Gastroesophageal sphincter (tissue), 4 donors: ENCODE results near the gene VSNL1. TPM values are rescaled to one million over a fixed set of nuclear protein-coding genes. Genes with fewer than 3 reads are reported as not detected.
"Not testable (repeated sequence)": the region's sequence is repeated elsewhere in the genome, so short reads cannot be mapped to it uniquely, and the experiment has no call there.

Experiments used
- ATAC-seq: fragments of 150-250 bp; one replicate; pipeline ENCODE4 v1.9.1; 2016; ENCODE audit warnings: mild to moderate bottlenecking, moderate library complexity
- H3K27ac ChIP-seq, 4 donors: fragments of 200-600 bp; sonication (generic) in 3 of 4; 1 replicate in 3 of 4; 2 replicates in 1 of 4; pipeline ENCODE4 v1.5.1; 2016 to 2019
- H3K27me3 ChIP-seq: fragments of 200-600 bp; sonication (generic); one replicate; pipeline ENCODE4 v1.5.1; 2019
- H3K36me3 ChIP-seq, 2 donors: fragments of 200-600 bp; sonication (generic); one replicate each; pipeline ENCODE4 v1.5.1; 2019; ENCODE audit warnings: control low read depth in 1 of 2
- H3K4me1 ChIP-seq, 3 donors: fragments of 200-600 bp; sonication (generic); 1 replicate in 2 of 3; 2 replicates in 1 of 3; pipeline ENCODE4 v1.5.1; 2016 to 2019; ENCODE audit warnings: control low read depth in 2 of 3
- H3K4me3 ChIP-seq, 2 donors: fragments of 200-600 bp; sonication (generic); one replicate each; pipeline ENCODE4 v1.5.1; 2019; ENCODE audit warnings: mild to moderate bottlenecking in 1 of 2, moderate library complexity in 1 of 2
- H3K9me3 ChIP-seq, 3 donors: fragments of 200-600 bp; sonication (generic); one replicate each; pipeline ENCODE4 v1.5.1; 2017 to 2019; ENCODE audit warnings: control low read depth in 2 of 3
- EP300 ChIP-seq: sonication (generic); formaldehyde crosslinking; IDR thresholded peaks from one replicate; pipeline ENCODE4 v1.6.1; 2017; ENCODE audit warnings: antibody characterized with exemption, mild to moderate bottlenecking
- POLR2A ChIP-seq, 2 donors: fragments of 450-650 bp; IDR thresholded peaks; one replicate each; pipeline ENCODE4 v1.6.1; 2017; ENCODE audit warnings: antibody characterized with exemption in 2 of 2, mild to moderate bottlenecking in 2 of 2, moderate library complexity in 1 of 2
- POLR2AphosphoS5 ChIP-seq: sonication (generic); formaldehyde crosslinking; IDR thresholded peaks from one replicate; pipeline ENCODE4 v1.6.1; 2017; ENCODE audit warnings: antibody characterized with exemption
- WGBS, 2 donors: methylation state at CpG; one replicate each; pipeline ENCODE4 v1.1.5; 2018; ENCODE audit warnings: low coverage in 1 of 2; 5-methylcytosine and 5-hydroxymethylcytosine counted together
- total RNA-seq, 4 donors: library from RNA; depleted of rRNA; stranded (reverse); fragments of >200 nt; gene quantifications; one replicate each; pipeline ENCODE4 v1.1.0, GENCODE V29; 2016
- TF ChIP-seq, protein P1 (sequence below), 4 experiments: fragments of 200-600 bp in 2 of 4; fragments of 450-650 bp in 2 of 4; sonication (generic) in 1 of 4; IDR thresholded peaks; one replicate each; pipeline ENCODE4 v1.5.1; 2017 to 2019; ENCODE audit warnings: antibody characterized with exemption in 4 of 4, mild to moderate bottlenecking in 2 of 4, moderate library complexity in 2 of 4

The VSNL1 gene
- total RNA-seq, 4 donors from 2014 or later: 0.40 to 5.2 (median 0.76) TPM

DNA sequence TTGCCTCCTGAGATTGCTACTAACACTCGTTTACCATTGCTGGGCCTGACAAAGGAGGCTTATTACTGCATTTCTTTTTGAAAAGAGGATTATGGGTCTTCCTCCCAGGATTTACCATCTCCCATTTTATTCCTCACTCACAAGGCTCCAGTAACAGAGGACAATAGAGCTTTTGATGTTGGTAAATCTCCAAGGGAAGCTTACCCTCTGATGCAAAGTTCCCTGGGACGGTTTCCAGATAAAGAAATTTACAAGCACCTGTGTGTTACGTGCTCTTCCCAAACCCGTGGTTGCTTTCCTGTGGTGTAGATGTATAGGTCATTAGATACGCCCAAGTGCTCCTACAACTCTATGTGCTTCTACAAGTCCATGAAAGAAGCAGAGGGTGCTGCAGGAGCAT lies 17.1 kb downstream of the VSNL1 start:
- ATAC-seq: no peak
- 60 to 83% methylated on average over 1 to 5 of the region's 5 CpGs for WGBS, 2 donors
- H3K4me3 ChIP-seq: no peak overlapping the region
- H3K27ac ChIP-seq: no peak overlapping the region
- H3K9me3 ChIP-seq: no peaks in the 10 kb centered on the region
- H3K36me3 ChIP-seq: no peaks in the 10 kb centered on the region
- no peaks in the 10 kb centered on the region for H3K27me3 ChIP-seq
- TF ChIP-seq, protein P1, sequence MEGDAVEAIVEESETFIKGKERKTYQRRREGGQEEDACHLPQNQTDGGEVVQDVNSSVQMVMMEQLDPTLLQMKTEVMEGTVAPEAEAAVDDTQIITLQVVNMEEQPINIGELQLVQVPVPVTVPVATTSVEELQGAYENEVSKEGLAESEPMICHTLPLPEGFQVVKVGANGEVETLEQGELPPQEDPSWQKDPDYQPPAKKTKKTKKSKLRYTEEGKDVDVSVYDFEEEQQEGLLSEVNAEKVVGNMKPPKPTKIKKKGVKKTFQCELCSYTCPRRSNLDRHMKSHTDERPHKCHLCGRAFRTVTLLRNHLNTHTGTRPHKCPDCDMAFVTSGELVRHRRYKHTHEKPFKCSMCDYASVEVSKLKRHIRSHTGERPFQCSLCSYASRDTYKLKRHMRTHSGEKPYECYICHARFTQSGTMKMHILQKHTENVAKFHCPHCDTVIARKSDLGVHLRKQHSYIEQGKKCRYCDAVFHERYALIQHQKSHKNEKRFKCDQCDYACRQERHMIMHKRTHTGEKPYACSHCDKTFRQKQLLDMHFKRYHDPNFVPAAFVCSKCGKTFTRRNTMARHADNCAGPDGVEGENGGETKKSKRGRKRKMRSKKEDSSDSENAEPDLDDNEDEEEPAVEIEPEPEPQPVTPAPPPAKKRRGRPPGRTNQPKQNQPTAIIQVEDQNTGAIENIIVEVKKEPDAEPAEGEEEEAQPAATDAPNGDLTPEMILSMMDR (IDR thresholded peaks at IDR 0.05): no peak
- no peak for TF ChIP-seq EP300
- TF ChIP-seq POLR2AphosphoS5: no peak
- TF ChIP-seq POLR2A (IDR thresholded peaks at IDR 0.05): no peak
- no peaks in the 10 kb centered on the region for H3K4me1 ChIP-seq

DNA sequence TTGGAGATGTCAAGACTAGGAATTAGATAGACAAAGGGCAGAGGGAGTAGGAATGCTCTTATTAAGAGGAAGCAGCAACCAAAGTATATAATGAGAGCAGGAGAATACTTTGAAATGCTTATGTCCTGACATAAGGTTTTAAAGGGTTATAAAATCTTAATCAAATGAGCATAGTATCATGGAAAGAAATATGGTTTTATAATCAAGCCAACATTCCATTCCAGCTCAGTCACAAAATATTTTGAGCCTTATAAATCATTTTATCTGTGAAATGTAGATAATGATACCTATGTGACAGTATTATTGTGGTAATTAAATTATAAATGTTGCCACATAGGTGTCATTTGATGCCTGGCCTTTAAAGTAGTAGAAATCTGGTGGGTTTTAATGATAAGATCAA lies 17.6 kb downstream of the VSNL1 start:
- no peaks in the 10 kb centered on the region for H3K9me3 ChIP-seq
- H3K4me1 ChIP-seq: no peaks in the 10 kb centered on the region
- no peak for ATAC-seq
- TF ChIP-seq EP300 (no peak), POLR2AphosphoS5 (no peak), POLR2A (IDR thresholded peaks at IDR 0.05) (no peak)
- TF ChIP-seq, protein P1 (IDR thresholded peaks at IDR 0.05): no peak
- no peak overlapping the region for H3K27ac ChIP-seq
- H3K36me3 ChIP-seq: no peaks in the 10 kb centered on the region
- H3K4me3 ChIP-seq: no peak overlapping the region
- no peaks in the 10 kb centered on the region for H3K27me3 ChIP-seq

DNA sequence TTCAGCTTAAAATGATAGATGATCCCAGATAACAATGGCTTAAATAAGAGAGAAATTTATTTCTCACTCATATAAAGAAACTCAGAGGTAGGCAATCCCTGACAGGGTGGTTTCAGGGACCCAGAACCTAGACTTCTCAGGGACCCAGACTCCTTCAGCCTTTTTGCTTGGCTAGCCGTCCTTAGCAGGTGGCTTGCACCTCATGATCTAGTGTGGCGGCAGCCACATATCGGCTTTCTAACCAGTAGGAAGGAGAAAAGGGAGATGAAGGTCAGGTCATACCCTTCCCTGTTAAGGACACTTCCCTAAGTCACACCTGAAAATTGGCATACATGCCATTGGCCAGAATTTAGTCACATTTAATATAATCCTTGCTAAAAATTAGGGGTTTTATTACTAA lies 18.4 kb downstream of the VSNL1 start:
- H3K27me3 ChIP-seq: no peaks in the 10 kb centered on the region
- no peak for ATAC-seq
- H3K4me3 ChIP-seq: no peak overlapping the region
- H3K27ac ChIP-seq: no peak overlapping the region
- TF ChIP-seq, protein P1 (IDR thresholded peaks at IDR 0.05): no peak
- TF ChIP-seq EP300: no peak
- no peak for TF ChIP-seq POLR2AphosphoS5
- TF ChIP-seq POLR2A (IDR thresholded peaks at IDR 0.05): no peak
- WGBS, 2 donors: 69 to 86% methylated on average over 2 to 3 of the region's 3 CpGs
- no peaks in the 10 kb centered on the region for H3K36me3 ChIP-seq
- H3K4me1 ChIP-seq: no peaks in the 10 kb centered on the region
- H3K9me3 ChIP-seq: no peaks in the 10 kb centered on the region

DNA sequence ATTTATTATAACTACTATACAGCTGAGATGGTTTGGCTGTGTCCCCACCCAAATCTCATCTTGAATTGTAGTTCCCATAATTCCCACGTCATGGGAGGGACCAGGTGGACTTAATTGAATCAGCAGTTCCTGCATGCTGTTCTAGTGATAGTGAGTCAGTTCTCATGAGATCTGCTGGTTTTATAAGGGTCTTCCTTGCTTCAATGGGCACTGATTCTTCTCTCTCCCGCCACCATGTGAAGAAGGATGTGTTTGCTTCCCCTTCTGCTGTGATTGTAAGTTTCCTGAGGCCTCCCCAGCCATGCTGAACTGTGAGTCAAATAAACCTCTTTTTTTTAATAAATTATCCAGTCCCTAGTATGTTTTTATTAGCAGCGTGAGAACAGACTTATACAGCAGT lies 25.2 kb downstream of the VSNL1 start:
- not testable (repeated sequence) for H3K9me3 ChIP-seq, H3K27me3 ChIP-seq, H3K27ac ChIP-seq, H3K4me3 ChIP-seq, H3K36me3 ChIP-seq, H3K4me1 ChIP-seq, ATAC-seq
- whole genome bisulfite sequencing, 2 donors: 76 to 81% methylated on average over 2 to 3 of the region's 3 CpGs

DNA sequence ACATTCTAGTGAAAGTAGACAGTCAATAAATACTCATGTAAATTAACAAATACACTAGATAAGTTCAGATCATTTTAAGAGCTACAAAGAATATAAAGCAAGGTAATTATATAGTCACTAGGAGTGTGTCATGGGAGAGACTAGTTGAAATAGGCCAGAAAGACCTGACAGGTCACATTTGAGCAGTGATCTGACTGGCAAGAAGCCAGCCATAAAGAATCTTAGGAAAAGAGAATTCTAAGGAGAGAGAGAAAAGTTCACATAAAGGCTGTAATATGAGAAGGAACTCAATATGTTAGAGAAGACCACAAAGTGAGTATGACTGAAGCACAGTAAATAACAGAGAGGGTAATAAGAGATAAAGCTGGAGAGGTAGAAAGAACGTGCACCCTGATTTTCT lies 31.2 kb downstream of the VSNL1 start:
- no peaks in the 10 kb centered on the region for H3K9me3 ChIP-seq
- TF ChIP-seq, protein P1 (IDR thresholded peaks at IDR 0.05): no peak
- TF ChIP-seq POLR2A (IDR thresholded peaks at IDR 0.05): no peak
- TF ChIP-seq POLR2AphosphoS5: no peak
- TF ChIP-seq EP300: no peak
- H3K27me3 ChIP-seq: no peaks in the 10 kb centered on the region
- H3K4me3 ChIP-seq: no peak overlapping the region
- H3K36me3 ChIP-seq: no peaks in the 10 kb centered on the region
- no peak overlapping the region for H3K27ac ChIP-seq
- no peaks in the 10 kb centered on the region for H3K4me1 ChIP-seq
- ATAC-seq: no peak
- WGBS, 2 donors: 50 to 56% methylated on average over 1 of the region's 1 CpG
